Measurements from ENCODE around the gene LIX1.

DNA sequence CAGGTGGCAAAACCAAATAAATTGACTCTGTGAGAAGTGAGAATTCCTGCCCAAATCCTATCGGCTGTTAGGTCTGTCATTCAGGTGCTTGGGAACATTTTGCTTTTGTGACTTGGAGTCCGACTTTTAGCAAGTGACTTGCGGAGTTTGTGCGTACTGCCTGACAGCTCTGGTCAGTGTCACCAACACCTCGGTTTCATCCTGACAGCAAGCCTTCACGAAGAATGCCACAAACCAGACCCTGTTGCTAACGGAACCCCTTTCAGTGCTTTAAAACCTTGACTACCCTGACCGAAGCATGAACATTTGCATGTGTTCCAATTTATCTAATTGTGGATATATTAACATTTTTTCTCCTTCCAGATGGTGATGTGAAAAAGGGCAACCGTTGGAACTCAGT, 26.5 kb downstream of the LIX1 start:
- TF ChIP-seq, protein P1, sequence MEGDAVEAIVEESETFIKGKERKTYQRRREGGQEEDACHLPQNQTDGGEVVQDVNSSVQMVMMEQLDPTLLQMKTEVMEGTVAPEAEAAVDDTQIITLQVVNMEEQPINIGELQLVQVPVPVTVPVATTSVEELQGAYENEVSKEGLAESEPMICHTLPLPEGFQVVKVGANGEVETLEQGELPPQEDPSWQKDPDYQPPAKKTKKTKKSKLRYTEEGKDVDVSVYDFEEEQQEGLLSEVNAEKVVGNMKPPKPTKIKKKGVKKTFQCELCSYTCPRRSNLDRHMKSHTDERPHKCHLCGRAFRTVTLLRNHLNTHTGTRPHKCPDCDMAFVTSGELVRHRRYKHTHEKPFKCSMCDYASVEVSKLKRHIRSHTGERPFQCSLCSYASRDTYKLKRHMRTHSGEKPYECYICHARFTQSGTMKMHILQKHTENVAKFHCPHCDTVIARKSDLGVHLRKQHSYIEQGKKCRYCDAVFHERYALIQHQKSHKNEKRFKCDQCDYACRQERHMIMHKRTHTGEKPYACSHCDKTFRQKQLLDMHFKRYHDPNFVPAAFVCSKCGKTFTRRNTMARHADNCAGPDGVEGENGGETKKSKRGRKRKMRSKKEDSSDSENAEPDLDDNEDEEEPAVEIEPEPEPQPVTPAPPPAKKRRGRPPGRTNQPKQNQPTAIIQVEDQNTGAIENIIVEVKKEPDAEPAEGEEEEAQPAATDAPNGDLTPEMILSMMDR (IDR thresholded peaks at IDR 0.05 in 8 of 11, conservative IDR thresholded peaks at IDR 0.05 in 3 of 11): no peak
- TF ChIP-seq POLR2A (IDR thresholded peaks at IDR 0.05): no peak

Measured in spleen (tissue), 7 donors.